Measurements from ENCODE around the gene DLX2.

Gene DLX2

DNA sequence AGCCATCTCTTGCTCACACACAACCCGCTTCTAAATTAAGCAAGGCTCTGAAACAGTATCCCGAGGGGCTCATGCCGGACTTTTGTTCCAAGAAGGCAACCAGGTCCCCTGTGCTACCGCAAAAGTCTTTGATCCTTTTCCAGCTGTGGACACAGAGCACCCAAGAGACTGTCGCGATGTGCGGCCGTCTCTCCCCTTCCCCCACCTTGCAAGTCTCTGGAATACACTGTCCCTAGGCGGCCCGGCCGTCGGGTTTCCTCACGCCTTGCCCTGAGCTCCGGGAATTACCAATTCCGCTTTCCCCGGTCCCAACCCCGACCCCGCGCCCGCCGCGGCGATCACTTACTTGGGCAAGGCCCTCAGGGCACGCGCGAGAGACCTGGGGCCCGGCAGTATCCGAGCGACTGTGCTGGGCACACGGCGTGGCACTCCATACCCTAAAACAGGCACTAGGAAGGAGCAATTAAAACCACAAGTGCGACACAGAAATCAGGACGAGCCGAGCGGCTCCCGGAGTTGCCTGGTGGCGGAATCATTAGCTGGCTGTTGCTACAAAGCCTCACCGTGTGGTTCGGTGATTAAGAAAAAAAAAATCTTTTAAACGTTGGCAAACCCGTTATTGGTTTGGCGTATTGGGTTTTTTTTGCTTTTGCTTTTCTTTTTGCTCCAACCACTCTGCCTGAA, 19.6 kb downstream of the DLX2 start:
- no peak for TF ChIP-seq ZFX (IDR thresholded peaks at IDR 0.05; ENCODE audit: borderline replicate concordance)
- TF ChIP-seq, protein P1, sequence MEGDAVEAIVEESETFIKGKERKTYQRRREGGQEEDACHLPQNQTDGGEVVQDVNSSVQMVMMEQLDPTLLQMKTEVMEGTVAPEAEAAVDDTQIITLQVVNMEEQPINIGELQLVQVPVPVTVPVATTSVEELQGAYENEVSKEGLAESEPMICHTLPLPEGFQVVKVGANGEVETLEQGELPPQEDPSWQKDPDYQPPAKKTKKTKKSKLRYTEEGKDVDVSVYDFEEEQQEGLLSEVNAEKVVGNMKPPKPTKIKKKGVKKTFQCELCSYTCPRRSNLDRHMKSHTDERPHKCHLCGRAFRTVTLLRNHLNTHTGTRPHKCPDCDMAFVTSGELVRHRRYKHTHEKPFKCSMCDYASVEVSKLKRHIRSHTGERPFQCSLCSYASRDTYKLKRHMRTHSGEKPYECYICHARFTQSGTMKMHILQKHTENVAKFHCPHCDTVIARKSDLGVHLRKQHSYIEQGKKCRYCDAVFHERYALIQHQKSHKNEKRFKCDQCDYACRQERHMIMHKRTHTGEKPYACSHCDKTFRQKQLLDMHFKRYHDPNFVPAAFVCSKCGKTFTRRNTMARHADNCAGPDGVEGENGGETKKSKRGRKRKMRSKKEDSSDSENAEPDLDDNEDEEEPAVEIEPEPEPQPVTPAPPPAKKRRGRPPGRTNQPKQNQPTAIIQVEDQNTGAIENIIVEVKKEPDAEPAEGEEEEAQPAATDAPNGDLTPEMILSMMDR (IDR thresholded peaks at IDR 0.05) = no peak

DNA sequence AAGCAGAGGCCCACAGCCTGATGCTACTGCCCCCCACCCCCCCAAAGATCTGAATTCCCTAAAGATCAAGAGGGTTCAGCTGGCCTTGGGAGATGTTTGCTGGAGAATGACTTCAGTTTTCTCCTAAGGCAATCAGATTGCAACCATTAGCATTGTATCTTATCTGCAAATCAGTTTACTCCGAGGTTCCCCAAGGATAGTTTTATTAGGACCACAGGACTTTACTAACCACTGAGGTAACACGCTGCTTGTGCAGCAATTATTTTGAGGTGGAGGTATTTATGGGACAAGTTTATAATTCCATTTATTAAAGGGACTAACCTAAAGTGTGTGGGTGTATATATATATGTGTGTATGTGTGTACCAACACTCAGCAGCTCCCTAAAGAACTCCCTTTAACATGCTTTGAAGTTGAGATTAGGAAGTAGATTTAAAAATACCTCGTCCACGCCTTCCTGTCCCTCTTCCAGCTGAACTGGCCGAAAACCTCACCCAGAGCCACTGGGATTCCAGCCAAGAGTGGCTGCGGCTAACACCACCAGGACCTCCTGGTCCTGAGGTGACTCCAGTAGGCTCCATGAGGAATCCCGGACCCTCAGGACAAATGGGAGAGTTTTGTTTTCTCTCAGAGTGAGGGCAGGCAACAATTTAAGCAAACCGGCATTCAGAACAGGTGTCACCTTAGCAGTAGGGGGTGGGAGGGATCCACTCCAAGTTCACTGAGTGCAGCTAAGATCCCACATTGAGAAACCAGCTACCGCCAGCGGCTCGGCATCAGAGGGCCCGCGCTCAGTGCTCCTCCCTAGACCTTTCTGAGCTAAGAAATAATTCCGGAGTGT, 20.4 kb downstream of the DLX2 start:
- H3K27ac ChIP-seq = no peak overlapping the region
- TF ChIP-seq, protein P1 (IDR thresholded peaks at IDR 0.05) = no peak
- TF ChIP-seq ZFX (IDR thresholded peaks at IDR 0.05; ENCODE audit: borderline replicate concordance) = no peak

More for the DNA sequence above, 19.6 kb downstream of the DLX2 start:
- no peak overlapping the region for H3K27ac ChIP-seq

- H3K27ac ChIP-seq = no peak overlapping the region
- TF ChIP-seq, protein P1 (IDR thresholded peaks at IDR 0.05) = no peak
- no peak for TF ChIP-seq ZFX (IDR thresholded peaks at IDR 0.05; ENCODE audit: borderline replicate concordance)
Observed at GRCh38 chr2:172081221-172082022, 21.3 kb downstream of the DLX2 start.

DNA sequence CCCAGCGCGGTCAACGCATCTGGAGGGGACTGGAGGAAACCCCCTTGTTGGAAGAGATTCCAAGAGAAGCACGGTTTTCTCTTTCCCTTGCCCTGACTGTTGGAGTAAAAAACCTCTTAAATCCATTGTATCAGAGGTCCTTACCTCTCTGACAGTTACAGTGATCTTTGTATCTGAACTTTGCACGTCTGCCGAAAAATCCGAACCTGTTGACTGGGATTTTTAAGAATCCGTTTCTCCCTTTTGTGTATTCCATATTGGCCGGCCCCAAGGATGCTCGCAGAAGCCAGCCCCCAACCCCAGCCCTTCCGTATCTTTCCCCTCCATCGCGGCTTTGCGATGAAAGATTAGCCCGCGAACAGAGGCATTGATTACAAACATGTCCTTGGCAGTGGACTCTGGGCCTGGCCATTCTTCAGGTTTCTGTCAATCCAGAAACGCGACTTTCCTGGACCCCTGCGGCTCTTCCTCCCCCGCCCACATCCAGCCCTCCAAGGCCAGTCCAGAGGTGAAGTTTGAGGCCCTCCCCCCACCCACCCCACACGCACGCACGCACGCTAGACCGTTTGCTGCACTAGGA, 22.0 kb downstream of the DLX2 start:
- TF ChIP-seq, protein P1 (IDR thresholded peaks at IDR 0.05) = no peak
- TF ChIP-seq ZFX (IDR thresholded peaks at IDR 0.05; ENCODE audit: borderline replicate concordance) = no peak
- H3K27ac ChIP-seq = no peak overlapping the region

GRCh38 chr2:172079838-172080640, 22.7 kb downstream of the DLX2 start:
- TF ChIP-seq, protein P1 (IDR thresholded peaks at IDR 0.05) = no peak
- no peak for TF ChIP-seq ZFX (IDR thresholded peaks at IDR 0.05; ENCODE audit: borderline replicate concordance)
- no peak overlapping the region for H3K27ac ChIP-seq

DNA sequence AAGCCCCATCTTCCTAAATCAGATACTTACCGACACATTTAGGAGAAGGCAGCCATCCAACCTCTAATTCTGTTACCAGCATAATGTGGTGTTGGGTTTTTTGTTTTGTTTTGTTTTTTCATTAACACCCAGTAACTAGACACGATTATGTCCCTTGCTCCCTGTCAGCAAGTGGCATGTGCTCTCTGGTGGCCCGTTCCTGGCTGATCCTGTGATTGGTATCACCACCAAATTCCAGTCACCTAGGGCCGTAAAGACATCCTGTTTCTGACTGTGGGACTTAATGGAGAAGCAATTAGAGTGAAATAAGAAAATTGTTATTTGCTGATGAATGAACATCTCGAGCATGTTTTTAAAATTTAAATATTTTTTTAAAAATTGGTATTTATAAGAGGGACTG, 23.3 kb downstream of the DLX2 start:
- TF ChIP-seq, protein P1 (IDR thresholded peaks at IDR 0.05) = no peak
- TF ChIP-seq ZFX (IDR thresholded peaks at IDR 0.05; ENCODE audit: borderline replicate concordance) = no peak
- no peak overlapping the region for H3K27ac ChIP-seq
